IPS-18a (cell line): Measurements from ENCODE around the gene COX5B.
"Not testable (repeated sequence)": the region's sequence is repeated elsewhere in the genome, so short reads cannot be mapped to it uniquely, and the experiment has no call there.

Experiments used
- H3K27ac ChIP-seq: one replicate; pipeline ENCODE4 v1.5.1; 2013; ENCODE audit warnings: low read length
- H3K27me3 ChIP-seq: one replicate; pipeline ENCODE4 v1.6.1; 2013; ENCODE audit warnings: mild to moderate bottlenecking, low read length; ENCODE audit not compliant: control insufficient read depth, insufficient read depth
- H3K36me3 ChIP-seq: one replicate; pipeline ENCODE4 v1.6.1; 2013; ENCODE audit warnings: low read depth, low read length; ENCODE audit not compliant: control insufficient read depth
- H3K4me1 ChIP-seq: one replicate; pipeline ENCODE4 v1.6.1; 2013; ENCODE audit warnings: low read depth, low read length; ENCODE audit not compliant: control insufficient read depth
- H3K4me3 ChIP-seq: one replicate; pipeline ENCODE4 v1.5.1; 2013; ENCODE audit warnings: low read length
- H3K9ac ChIP-seq: one replicate; pipeline ENCODE4 v1.6.1; 2013; ENCODE audit warnings: mild to moderate bottlenecking, low read length, moderate library complexity
- H3K9me3 ChIP-seq: one replicate; pipeline ENCODE4 v1.6.1; 2013; ENCODE audit warnings: low read depth, low read length; ENCODE audit not compliant: control insufficient read depth

COX5B gene

DNA sequence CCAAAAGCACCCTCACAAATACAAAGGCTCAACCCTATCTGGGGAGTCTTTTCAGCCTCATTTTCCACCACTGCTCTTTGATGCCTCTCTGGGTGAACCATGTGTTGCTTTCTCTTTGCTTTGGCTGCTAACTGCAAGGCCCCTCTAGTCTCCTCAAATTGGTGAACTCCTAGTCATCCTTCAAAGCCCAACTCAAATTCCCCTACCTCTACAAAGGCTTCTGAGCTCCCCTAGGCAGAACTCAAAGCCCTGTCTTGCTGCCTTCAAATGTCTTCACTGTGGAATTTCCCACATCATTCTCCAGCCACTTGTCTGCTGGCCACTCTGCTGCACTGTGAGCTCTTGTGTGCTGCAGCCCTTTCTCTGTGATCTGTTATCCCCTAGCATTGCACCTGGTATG, 22.9 kb upstream of the COX5B start:
- not testable (repeated sequence) for H3K4me3 ChIP-seq, H3K9ac ChIP-seq, H3K27me3 ChIP-seq, H3K36me3 ChIP-seq, H3K4me1 ChIP-seq, H3K9me3 ChIP-seq, H3K27ac ChIP-seq

GRCh38 chr2:97625354-97626048, 20.4 kb upstream of the COX5B start:
- H3K36me3 ChIP-seq, H3K9ac ChIP-seq, H3K27ac ChIP-seq, H3K9me3 ChIP-seq, H3K4me1 ChIP-seq, H3K4me3 ChIP-seq, H3K27me3 ChIP-seq: not testable (repeated sequence)

DNA sequence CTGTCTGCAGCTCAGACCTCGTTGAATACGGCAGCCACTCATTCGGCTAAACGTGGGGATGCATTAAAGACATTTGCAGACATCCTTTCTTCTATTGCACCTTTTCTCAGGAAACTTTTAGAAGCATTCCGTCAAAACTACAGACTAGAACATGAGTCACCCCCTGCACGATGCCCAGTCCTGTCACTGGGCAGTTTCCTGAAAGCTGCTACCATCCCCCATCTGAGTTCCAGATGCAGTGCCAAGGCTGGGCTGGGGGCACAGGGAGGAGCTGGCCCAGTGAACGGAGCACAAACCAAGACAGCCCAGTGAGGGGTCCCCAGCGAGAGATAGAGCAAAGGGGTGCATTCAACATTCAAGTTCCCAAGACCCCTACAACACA, 19.8 kb upstream of the COX5B start:
- not testable (repeated sequence) for H3K36me3 ChIP-seq, H3K9me3 ChIP-seq, H3K4me3 ChIP-seq, H3K27ac ChIP-seq, H3K4me1 ChIP-seq, H3K27me3 ChIP-seq, H3K9ac ChIP-seq

GRCh38 chr2:97644023-97644717, 1.7 kb upstream of the COX5B start:
- Histone ChIP-seq H3K27me3 (no peaks in the 10 kb centered on the region), H3K9me3 (no peaks in the 10 kb centered on the region), H3K36me3 (peaks cover 21% of the 10 kb centered on the region), H3K9ac (no peak overlapping the region), H3K4me3 (no peak overlapping the region), H3K4me1 (peaks cover 4% of the 10 kb centered on the region), H3K27ac (no peak overlapping the region)

DNA sequence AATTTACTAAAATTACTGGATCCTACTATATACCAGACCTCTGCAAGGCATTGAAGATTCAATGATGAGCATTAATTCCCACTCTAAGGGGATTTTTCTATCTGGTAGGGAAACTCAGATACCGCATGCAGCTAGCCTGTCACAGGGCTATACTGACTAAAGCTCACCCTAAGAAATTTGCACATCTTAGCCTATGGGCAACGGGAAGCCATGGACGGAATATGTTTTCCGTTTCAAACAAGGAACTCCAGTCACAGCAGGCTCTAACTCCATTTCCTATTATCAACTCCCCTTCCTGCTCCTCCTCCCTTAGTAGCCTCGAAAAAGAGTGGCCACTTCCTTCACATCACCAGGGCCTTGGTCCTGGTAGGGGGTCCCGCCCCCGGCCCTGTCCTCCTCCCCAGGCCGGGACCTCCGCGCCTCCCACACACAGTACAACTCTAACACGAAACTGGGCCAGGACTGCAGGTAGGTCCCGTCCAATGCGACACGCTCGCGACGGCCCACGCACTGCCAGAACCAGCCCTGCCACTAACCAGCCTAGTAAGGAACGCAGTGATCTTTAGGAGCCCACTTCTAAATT, 659 bp upstream of the COX5B start:
- Histone ChIP-seq H3K27me3 (no peaks in the 10 kb centered on the region), H3K4me3 (peak overlapping the region; percentile 94), H3K27ac (peak overlapping the region; percentile 63), H3K36me3 (peaks cover 21% of the 10 kb centered on the region), H3K9me3 (no peaks in the 10 kb centered on the region), H3K4me1 (peaks cover 4% of the 10 kb centered on the region), H3K9ac (peak overlapping the region; percentile 67)

- Histone ChIP-seq H3K9me3 (no peaks in the 10 kb centered on the region), H3K4me3 (peak overlapping the region; percentile 94), H3K4me1 (peaks cover 4% of the 10 kb centered on the region), H3K9ac (no peak overlapping the region), H3K27me3 (no peaks in the 10 kb centered on the region), H3K27ac (no peak overlapping the region), H3K36me3 (peaks cover 21% of the 10 kb centered on the region)
Observed at GRCh38 chr2:97646977-97647376, 1.1 kb downstream of the COX5B start.

DNA sequence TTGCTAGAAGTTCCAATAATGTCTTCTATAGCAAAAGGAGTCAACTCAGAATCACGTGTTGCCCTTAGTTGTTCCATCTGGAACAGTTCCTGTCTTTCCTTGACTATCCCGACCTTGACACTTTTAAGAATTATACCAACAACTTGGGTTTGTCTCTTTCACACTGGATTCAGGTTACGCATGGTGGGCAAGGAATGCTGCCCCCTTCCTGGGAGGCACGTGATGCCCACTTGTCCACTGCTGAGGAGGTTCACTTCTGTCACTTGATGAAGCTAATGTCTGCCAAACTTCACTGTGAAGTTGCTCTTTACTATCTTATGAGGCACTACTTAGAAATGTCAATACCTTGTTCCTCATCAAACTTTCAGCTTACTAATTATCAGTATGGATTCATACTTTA, 5.3 kb downstream of the COX5B start:
- H3K9me3 ChIP-seq: no peaks in the 10 kb centered on the region
- peaks cover 4% of the 10 kb centered on the region for H3K4me1 ChIP-seq
- no peak overlapping the region for H3K27ac ChIP-seq
- peaks cover 21% of the 10 kb centered on the region for H3K36me3 ChIP-seq
- no peaks in the 10 kb centered on the region for H3K27me3 ChIP-seq
- H3K4me3 ChIP-seq: no peak overlapping the region
- no peak overlapping the region for H3K9ac ChIP-seq

GRCh38 chr2:97653473-97653872, 7.6 kb downstream of the COX5B start:
- Histone ChIP-seq H3K27me3 (no peaks in the 10 kb centered on the region), H3K36me3 (peaks cover 22% of the 10 kb centered on the region), H3K9me3 (no peaks in the 10 kb centered on the region), H3K4me3 (no peak overlapping the region), H3K9ac (no peak overlapping the region), H3K27ac (no peak overlapping the region), H3K4me1 (no peaks in the 10 kb centered on the region)

DNA sequence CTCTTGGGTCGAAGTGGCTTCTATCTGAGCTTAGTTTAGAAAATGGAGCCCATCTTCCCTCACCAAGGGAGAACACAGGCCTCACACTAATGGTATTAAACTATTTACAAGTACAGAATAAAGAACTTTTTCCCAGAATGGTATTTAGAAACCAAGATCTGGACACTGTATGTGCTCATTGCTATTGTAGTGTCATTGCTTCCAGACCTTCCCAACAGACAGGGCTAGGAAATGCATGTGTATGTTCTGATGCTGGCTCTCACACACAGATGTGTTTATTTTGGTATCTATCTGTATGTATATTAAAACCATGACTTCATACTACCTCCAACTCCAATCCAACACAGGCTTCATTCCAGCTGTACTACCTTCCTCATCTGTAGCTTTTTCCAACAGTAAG, 8.0 kb downstream of the COX5B start:
- H3K4me1 ChIP-seq: no peaks in the 10 kb centered on the region
- no peak overlapping the region for H3K4me3 ChIP-seq
- H3K9me3 ChIP-seq: no peaks in the 10 kb centered on the region
- no peak overlapping the region for H3K27ac ChIP-seq
- H3K9ac ChIP-seq: no peak overlapping the region
- peaks cover 20% of the 10 kb centered on the region for H3K36me3 ChIP-seq
- no peaks in the 10 kb centered on the region for H3K27me3 ChIP-seq

- no peak overlapping the region for H3K9ac ChIP-seq
- peaks cover 17% of the 10 kb centered on the region for H3K36me3 ChIP-seq
- no peaks in the 10 kb centered on the region for H3K9me3 ChIP-seq
- no peak overlapping the region for H3K4me3 ChIP-seq
- H3K27ac ChIP-seq: no peak overlapping the region
- no peaks in the 10 kb centered on the region for H3K4me1 ChIP-seq
- no peaks in the 10 kb centered on the region for H3K27me3 ChIP-seq
Observed at GRCh38 chr2:97654309-97654708, 8.4 kb downstream of the COX5B start.

- Histone ChIP-seq H3K27me3 (no peaks in the 10 kb centered on the region), H3K4me1 (no peaks in the 10 kb centered on the region), H3K9me3 (no peaks in the 10 kb centered on the region), H3K36me3 (peaks cover 17% of the 10 kb centered on the region), H3K27ac (no peak overlapping the region), H3K9ac (no peak overlapping the region), H3K4me3 (no peak overlapping the region)
Observed at GRCh38 chr2:97654791-97655190, 8.9 kb downstream of the COX5B start.
